Panc1 (cell line): ENCODE measurements around the gene ADCY9.

Experiments used
- POLR2AphosphoS5 ChIP-seq: IDR thresholded peaks from 2 replicates; pipeline ENCODE4 v1.6.1; 2012; ENCODE audit warnings: mild to moderate bottlenecking, low read depth, low read length, moderate library complexity
- SIN3A ChIP-seq: IDR thresholded peaks from 2 replicates; pipeline ENCODE4 v1.6.1; 2012; ENCODE audit warnings: low read depth, mild to moderate bottlenecking, low read length, moderate library complexity, borderline replicate concordance; ENCODE audit not compliant: insufficient read depth

DNA sequence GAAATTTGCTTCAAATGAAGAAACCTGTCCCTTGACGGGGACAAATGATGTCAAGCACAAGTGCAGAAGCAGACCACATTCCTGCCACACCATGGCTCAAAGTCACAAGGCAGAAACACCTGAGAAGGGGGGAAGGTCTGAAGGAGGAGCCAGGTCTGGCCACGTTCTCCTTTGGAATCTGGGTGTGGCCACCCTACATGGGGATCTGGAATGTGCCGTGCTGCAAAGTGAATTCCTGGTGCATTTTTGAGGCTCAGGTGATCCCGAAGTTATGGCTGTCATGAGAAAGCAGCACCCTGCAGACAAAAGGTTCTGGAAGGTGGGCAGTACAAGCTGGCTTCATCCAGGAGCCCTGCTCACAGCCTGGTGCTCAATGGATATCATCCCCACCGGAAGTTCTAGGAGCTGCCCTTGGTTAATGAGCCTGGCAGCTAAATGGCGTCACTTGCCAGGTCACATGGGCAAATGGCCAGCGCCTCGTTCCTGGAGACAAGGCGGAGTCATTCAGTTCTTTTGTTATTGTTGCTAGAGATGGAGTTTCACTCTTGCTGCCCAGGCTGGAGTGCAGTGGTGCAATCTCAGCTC lies 20.1 kb upstream of the ADCY9 start:
- TF ChIP-seq POLR2AphosphoS5 (no peak), SIN3A (no peak)
